Smooth muscle cell (in vitro differentiated cells): Measurements from ENCODE around the gene MLLT10. TPM values are rescaled to one million over a fixed set of nuclear protein-coding genes. Genes with fewer than 3 reads are reported as not detected.

Source experiments
- DNase-seq: peaks from one replicate; lab custom pipeline; 2025; ENCODE audit not compliant: unreplicated experiment; lab: John Stamatoyannopoulos, UW
- H2AFZ ChIP-seq: fragments of 200-600 bp; sonication (generic); 2 replicates; pipeline ENCODE4 v1.6.0; 2016; ENCODE audit warnings: antibody characterized with exemption, low read depth, mild to moderate bottlenecking
- H3F3A ChIP-seq: fragments of 200-600 bp; sonication (generic); 2 replicates; pipeline ENCODE4 v1.6.0; 2017; ENCODE audit warnings: antibody characterized with exemption, low read depth
- H3K27ac ChIP-seq: fragments of 200-600 bp; sonication (generic); 2 replicates; pipeline ENCODE4 v1.5.1; 2016; ENCODE audit warnings: low read depth, mild to moderate bottlenecking
- H3K27me3 ChIP-seq: fragments of 200-600 bp; sonication (generic); 2 replicates; pipeline ENCODE4 v1.6.1; 2016; ENCODE audit warnings: low read depth, mild to moderate bottlenecking
- H3K36me3 ChIP-seq: fragments of 200-600 bp; sonication (generic); 2 replicates; pipeline ENCODE4 v1.5.1; 2016; ENCODE audit warnings: low read depth
- H3K4me1 ChIP-seq: fragments of 200-600 bp; sonication (generic); 2 replicates; pipeline ENCODE4 v1.5.1; 2016; ENCODE audit warnings: low read depth
- H3K4me2 ChIP-seq: fragments of 200-600 bp; sonication (generic); 2 replicates; pipeline ENCODE4 v1.6.0; 2016; ENCODE audit warnings: mild to moderate bottlenecking
- H3K4me3 ChIP-seq: fragments of 200-600 bp; sonication (generic); 2 replicates; pipeline ENCODE4 v1.5.1; 2016; ENCODE audit warnings: mild to moderate bottlenecking
- H3K79me2 ChIP-seq: fragments of 200-600 bp; sonication (generic); 2 replicates; pipeline ENCODE4 v1.6.0; 2016; ENCODE audit warnings: low read depth, mild to moderate bottlenecking
- H3K9ac ChIP-seq: fragments of 200-600 bp; sonication (generic); 2 replicates; pipeline ENCODE4 v1.6.0; 2016; ENCODE audit warnings: low read depth
- H3K9me3 ChIP-seq: fragments of 200-600 bp; sonication (generic); replicated peaks from 2 replicates; pipeline ENCODE4 v1.5.1; 2016; ENCODE audit warnings: low read depth
- H4K20me1 ChIP-seq: fragments of 200-600 bp; sonication (generic); 2 replicates; pipeline ENCODE4 v1.6.0; 2016; ENCODE audit warnings: low read depth
- CTCF ChIP-seq: fragments of 200-600 bp; sonication (generic); IDR thresholded peaks from 2 replicates; pipeline ENCODE4 v1.5.1; 2017; ENCODE audit warnings: borderline replicate concordance, mild to moderate bottlenecking, antibody characterized with exemption; ENCODE audit not compliant: insufficient read depth, poor library complexity, severe bottlenecking
- WGBS: methylation state at CpG from one replicate; pipeline ENCODE4 v1.1.7; 2016; ENCODE audit warnings: low lambda C conversion rate; 5-methylcytosine and 5-hydroxymethylcytosine counted together
- polyA plus RNA-seq: library from polyadenylated mRNA; unstranded; fragments of >200 nt; fragmentation: Nextera tagmentation; extraction: Ambion mirVana; gene quantifications from 2 replicates; pipeline ENCODE4 v1.2.1, GENCODE V29; 2016
- total RNA-seq: library from RNA; depleted of rRNA; stranded (reverse); fragments of >200 nt; gene quantifications from 2 replicates; pipeline ENCODE4 v1.2.3, GENCODE V29; 2014

The MLLT10 gene
- total and polyA plus RNA-seq, 2 experiments from 2014 or later: 6.8 to 43.6 TPM

- Histone ChIP-seq H4K20me1 (no peaks in the 10 kb centered on the region), H2AFZ (peak overlapping the region; percentile 73), H3K79me2 (peaks cover 89% of the 10 kb centered on the region), H3F3A (peaks cover 10% of the 10 kb centered on the region), H3K27ac (peak overlapping the region; percentile 84), H3K4me3 (peak overlapping the region; percentile 61), H3K4me1 (peaks cover 61% of the 10 kb centered on the region), H3K4me2 (peak overlapping the region; percentile 98), H3K9me3 (no peaks in the 10 kb centered on the region), H3K27me3 (no peaks in the 10 kb centered on the region), H3K36me3 (no peaks in the 10 kb centered on the region), H3K9ac (peak overlapping the region; percentile 84)
- 51% methylated on average over 1 of the region's 1 CpG for whole genome bisulfite sequencing
- DNase-seq: no peak
- TF ChIP-seq CTCF: no peak
Measured at GRCh38 chr10:21513405-21513788, 20.6 kb upstream of the MLLT10 start.

- no peak for TF ChIP-seq CTCF
- Histone ChIP-seq H4K20me1 (no peaks in the 10 kb centered on the region), H3K9me3 (no peaks in the 10 kb centered on the region), H3K36me3 (no peaks in the 10 kb centered on the region), H3K4me2 (peak overlapping the region; percentile 98), H3F3A (peaks cover 3% of the 10 kb centered on the region), H3K79me2 (peaks cover 86% of the 10 kb centered on the region), H2AFZ (peak overlapping the region; percentile 56), H3K27me3 (no peaks in the 10 kb centered on the region), H3K4me3 (peak overlapping the region; percentile 61), H3K27ac (peak overlapping the region; percentile 24), H3K4me1 (peaks cover 55% of the 10 kb centered on the region), H3K9ac (no peak overlapping the region)
- no peak for DNase-seq
- WGBS: 21% methylated on average over 6 of the region's 6 CpGs
Measured at GRCh38 chr10:21514129-21514817, 19.8 kb upstream of the MLLT10 start.

- Histone ChIP-seq H3K4me2 (peak overlapping the region; percentile 98), H3K79me2 (peaks cover 83% of the 10 kb centered on the region), H3K9me3 (no peaks in the 10 kb centered on the region), H3K9ac (peak overlapping the region; percentile 46), H2AFZ (peak overlapping the region; percentile 56), H3K4me3 (peak overlapping the region; percentile 61), H4K20me1 (no peaks in the 10 kb centered on the region), H3K4me1 (peaks cover 55% of the 10 kb centered on the region), H3K36me3 (no peaks in the 10 kb centered on the region), H3K27ac (peak overlapping the region; percentile 24), H3F3A (no peaks in the 10 kb centered on the region), H3K27me3 (no peaks in the 10 kb centered on the region)
- WGBS: 4% methylated on average over 10 of the region's 10 CpGs
- no peak for TF ChIP-seq CTCF
- DNase-seq: no peak
Measured at GRCh38 chr10:21514818-21515351, 19.1 kb upstream of the MLLT10 start.
